ENCODE results near the gene USP10.

USP10 gene

GRCh38 chr16:84780544-84781376 is 81.0 kb downstream of the USP10 start:
- peaks cover 40% of the 10 kb centered on the region for H3K36me3 ChIP-seq (ENCODE audit: control insufficient read depth, insufficient read depth, low read length)
- no peak overlapping the region for H3K27ac ChIP-seq (ENCODE audit: insufficient read depth, low read length, poor library complexity, severe bottlenecking)
- H3K4me3 ChIP-seq (ENCODE audit: insufficient read depth, low read depth, low read length, poor library complexity, severe bottlenecking) = no peak overlapping the region
- no peaks in the 10 kb centered on the region for H3K27me3 ChIP-seq (replicated peaks; ENCODE audit: control insufficient read depth, insufficient read depth, low read length, poor library complexity, severe bottlenecking)
- no peaks in the 10 kb centered on the region for H3K4me1 ChIP-seq (ENCODE audit: control insufficient read depth, insufficient read depth, low read length, poor library complexity, severe bottlenecking)
- H3K9me3 ChIP-seq (ENCODE audit: control insufficient read depth, low read length) = no peaks in the 10 kb centered on the region
- no peak for DNase-seq

DNA sequence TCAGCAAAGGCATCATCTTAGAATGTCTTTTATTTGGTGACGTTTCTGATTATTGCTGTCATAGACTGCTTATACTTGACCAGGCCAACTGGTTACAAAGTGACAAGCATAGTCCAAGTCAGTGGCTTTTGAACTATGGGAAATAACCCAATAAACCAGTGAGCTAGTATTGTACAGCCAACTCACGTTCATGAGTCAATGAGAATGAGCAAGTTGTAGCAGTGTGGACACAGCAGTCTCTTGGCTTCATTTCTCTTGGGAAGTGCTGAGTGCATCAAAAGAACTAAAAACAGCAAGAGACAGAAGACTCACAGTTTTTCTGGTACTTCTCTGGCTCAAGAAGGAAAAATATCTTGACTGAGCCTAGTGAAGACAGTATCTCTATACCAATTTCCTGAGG is 83.0 kb downstream of the USP10 start:
- Histone ChIP-seq H3K4me1 (ENCODE audit: control insufficient read depth, insufficient read depth, low read length, poor library complexity, severe bottlenecking) (no peaks in the 10 kb centered on the region), H3K4me3 (ENCODE audit: insufficient read depth, low read depth, low read length, poor library complexity, severe bottlenecking) (no peak overlapping the region)

GRCh38 chr16:84785843-84786581 is 86.2 kb downstream of the USP10 start:
- no peaks in the 10 kb centered on the region for H3K27me3 ChIP-seq (replicated peaks; ENCODE audit: control insufficient read depth, insufficient read depth, low read length, poor library complexity, severe bottlenecking)
- H3K27ac ChIP-seq (ENCODE audit: insufficient read depth, low read length, poor library complexity, severe bottlenecking) = no peak overlapping the region
- H3K9me3 ChIP-seq (ENCODE audit: control insufficient read depth, low read length) = no peaks in the 10 kb centered on the region
- H3K4me3 ChIP-seq (ENCODE audit: insufficient read depth, low read depth, low read length, poor library complexity, severe bottlenecking) = no peak overlapping the region
- H3K36me3 ChIP-seq (ENCODE audit: control insufficient read depth, insufficient read depth, low read length) = no peaks in the 10 kb centered on the region
- no peaks in the 10 kb centered on the region for H3K4me1 ChIP-seq (ENCODE audit: control insufficient read depth, insufficient read depth, low read length, poor library complexity, severe bottlenecking)
- DNase-seq = no peak

More for the DNA sequence above, 83.0 kb downstream of the USP10 start:
- Histone ChIP-seq H3K27ac (ENCODE audit: insufficient read depth, low read length, poor library complexity, severe bottlenecking) (no peak overlapping the region), H3K27me3 (replicated peaks; ENCODE audit: control insufficient read depth, insufficient read depth, low read length, poor library complexity, severe bottlenecking) (no peaks in the 10 kb centered on the region), H3K9me3 (ENCODE audit: control insufficient read depth, low read length) (no peaks in the 10 kb centered on the region), H3K36me3 (ENCODE audit: control insufficient read depth, insufficient read depth, low read length) (peaks cover 19% of the 10 kb centered on the region)
- no peak for DNase-seq

- H3K4me3 ChIP-seq (ENCODE audit: insufficient read depth, low read depth, low read length, poor library complexity, severe bottlenecking) = no peak overlapping the region
- H3K27ac ChIP-seq (ENCODE audit: insufficient read depth, low read length, poor library complexity, severe bottlenecking) = no peak overlapping the region
- no peak for DNase-seq
- H3K4me1 ChIP-seq (ENCODE audit: control insufficient read depth, insufficient read depth, low read length, poor library complexity, severe bottlenecking) = no peaks in the 10 kb centered on the region
- H3K36me3 ChIP-seq (ENCODE audit: control insufficient read depth, insufficient read depth, low read length) = no peaks in the 10 kb centered on the region
- no peaks in the 10 kb centered on the region for H3K27me3 ChIP-seq (replicated peaks; ENCODE audit: control insufficient read depth, insufficient read depth, low read length, poor library complexity, severe bottlenecking)
- no peaks in the 10 kb centered on the region for H3K9me3 ChIP-seq (ENCODE audit: control insufficient read depth, low read length)
Observed at GRCh38 chr16:84786605-84787262, 86.9 kb downstream of the USP10 start.

DNA sequence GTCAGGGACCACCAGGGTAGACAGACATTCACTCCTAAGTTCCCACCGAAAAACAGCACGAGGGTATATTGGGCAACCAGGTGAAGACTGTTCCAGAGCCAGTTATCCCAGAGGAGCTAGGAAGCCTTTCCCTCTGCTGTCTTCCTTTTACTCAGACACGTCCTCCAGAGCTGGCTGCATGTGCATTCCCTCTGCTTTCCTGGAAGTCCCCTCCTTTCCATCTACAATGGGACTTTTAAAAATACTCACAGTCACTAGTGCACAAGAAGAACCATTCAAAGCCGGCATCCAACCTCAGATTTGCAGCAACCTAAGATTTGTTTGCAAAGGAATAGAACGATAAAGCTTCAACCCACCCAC is 87.4 kb downstream of the USP10 start:
- Histone ChIP-seq H3K27me3 (replicated peaks; ENCODE audit: control insufficient read depth, insufficient read depth, low read length, poor library complexity, severe bottlenecking) (no peaks in the 10 kb centered on the region), H3K4me1 (ENCODE audit: control insufficient read depth, insufficient read depth, low read length, poor library complexity, severe bottlenecking) (no peaks in the 10 kb centered on the region), H3K27ac (ENCODE audit: insufficient read depth, low read length, poor library complexity, severe bottlenecking) (no peak overlapping the region), H3K36me3 (ENCODE audit: control insufficient read depth, insufficient read depth, low read length) (no peaks in the 10 kb centered on the region), H3K9me3 (ENCODE audit: control insufficient read depth, low read length) (no peaks in the 10 kb centered on the region), H3K4me3 (ENCODE audit: insufficient read depth, low read depth, low read length, poor library complexity, severe bottlenecking) (no peak overlapping the region)
- no peak for DNase-seq

GRCh38 chr16:84788920-84789391 is 89.2 kb downstream of the USP10 start:
- Histone ChIP-seq H3K4me1 (ENCODE audit: control insufficient read depth, insufficient read depth, low read length, poor library complexity, severe bottlenecking) (no peaks in the 10 kb centered on the region), H3K9me3 (ENCODE audit: control insufficient read depth, low read length) (no peaks in the 10 kb centered on the region), H3K27ac (ENCODE audit: insufficient read depth, low read length, poor library complexity, severe bottlenecking) (no peak overlapping the region), H3K36me3 (ENCODE audit: control insufficient read depth, insufficient read depth, low read length) (no peaks in the 10 kb centered on the region), H3K27me3 (replicated peaks; ENCODE audit: control insufficient read depth, insufficient read depth, low read length, poor library complexity, severe bottlenecking) (no peaks in the 10 kb centered on the region), H3K4me3 (ENCODE audit: insufficient read depth, low read depth, low read length, poor library complexity, severe bottlenecking) (no peak overlapping the region)
- no peak for DNase-seq

DNA sequence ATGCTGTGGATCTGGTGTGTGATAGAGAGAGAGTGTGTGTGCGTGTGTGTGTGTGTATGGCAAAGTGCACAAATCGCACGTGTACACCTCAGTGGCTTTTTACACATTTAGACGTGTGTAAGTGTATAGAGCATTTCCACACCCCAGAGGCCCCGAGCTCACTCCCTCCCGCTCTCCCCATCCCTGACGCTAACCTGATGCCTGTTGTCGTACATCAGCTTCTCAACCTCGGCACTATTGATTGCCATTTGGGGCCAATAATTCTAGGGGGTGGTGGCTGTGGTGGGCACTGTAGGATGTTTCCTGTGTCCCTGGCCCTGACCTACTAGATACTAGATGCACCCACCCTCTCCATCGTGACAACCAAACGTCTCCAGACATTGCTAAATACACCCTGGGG is 89.6 kb downstream of the USP10 start:
- no peak overlapping the region for H3K27ac ChIP-seq (ENCODE audit: insufficient read depth, low read length, poor library complexity, severe bottlenecking)
- no peak overlapping the region for H3K4me3 ChIP-seq (ENCODE audit: insufficient read depth, low read depth, low read length, poor library complexity, severe bottlenecking)
- H3K36me3 ChIP-seq (ENCODE audit: control insufficient read depth, insufficient read depth, low read length) = no peaks in the 10 kb centered on the region
- DNase-seq = no peak
- H3K4me1 ChIP-seq (ENCODE audit: control insufficient read depth, insufficient read depth, low read length, poor library complexity, severe bottlenecking) = no peaks in the 10 kb centered on the region
- H3K27me3 ChIP-seq (replicated peaks; ENCODE audit: control insufficient read depth, insufficient read depth, low read length, poor library complexity, severe bottlenecking) = no peaks in the 10 kb centered on the region
- no peaks in the 10 kb centered on the region for H3K9me3 ChIP-seq (ENCODE audit: control insufficient read depth, low read length)

GRCh38 chr16:84790301-84790700 is 90.5 kb downstream of the USP10 start:
- H3K4me3 ChIP-seq (ENCODE audit: insufficient read depth, low read depth, low read length, poor library complexity, severe bottlenecking) = no peak overlapping the region
- no peak for DNase-seq
- H3K36me3 ChIP-seq (ENCODE audit: control insufficient read depth, insufficient read depth, low read length) = no peaks in the 10 kb centered on the region
- no peaks in the 10 kb centered on the region for H3K4me1 ChIP-seq (ENCODE audit: control insufficient read depth, insufficient read depth, low read length, poor library complexity, severe bottlenecking)
- H3K27me3 ChIP-seq (replicated peaks; ENCODE audit: control insufficient read depth, insufficient read depth, low read length, poor library complexity, severe bottlenecking) = no peaks in the 10 kb centered on the region
- no peaks in the 10 kb centered on the region for H3K9me3 ChIP-seq (ENCODE audit: control insufficient read depth, low read length)
- no peak overlapping the region for H3K27ac ChIP-seq (ENCODE audit: insufficient read depth, low read length, poor library complexity, severe bottlenecking)

GRCh38 chr16:84791088-84791487 is 91.3 kb downstream of the USP10 start:
- H3K27ac ChIP-seq (ENCODE audit: insufficient read depth, low read length, poor library complexity, severe bottlenecking) = no peak overlapping the region
- no peaks in the 10 kb centered on the region for H3K4me1 ChIP-seq (ENCODE audit: control insufficient read depth, insufficient read depth, low read length, poor library complexity, severe bottlenecking)
- H3K36me3 ChIP-seq (ENCODE audit: control insufficient read depth, insufficient read depth, low read length) = no peaks in the 10 kb centered on the region
- no peaks in the 10 kb centered on the region for H3K27me3 ChIP-seq (replicated peaks; ENCODE audit: control insufficient read depth, insufficient read depth, low read length, poor library complexity, severe bottlenecking)
- DNase-seq = no peak
- no peaks in the 10 kb centered on the region for H3K9me3 ChIP-seq (ENCODE audit: control insufficient read depth, low read length)
- H3K4me3 ChIP-seq (ENCODE audit: insufficient read depth, low read depth, low read length, poor library complexity, severe bottlenecking) = no peak overlapping the region

DNA sequence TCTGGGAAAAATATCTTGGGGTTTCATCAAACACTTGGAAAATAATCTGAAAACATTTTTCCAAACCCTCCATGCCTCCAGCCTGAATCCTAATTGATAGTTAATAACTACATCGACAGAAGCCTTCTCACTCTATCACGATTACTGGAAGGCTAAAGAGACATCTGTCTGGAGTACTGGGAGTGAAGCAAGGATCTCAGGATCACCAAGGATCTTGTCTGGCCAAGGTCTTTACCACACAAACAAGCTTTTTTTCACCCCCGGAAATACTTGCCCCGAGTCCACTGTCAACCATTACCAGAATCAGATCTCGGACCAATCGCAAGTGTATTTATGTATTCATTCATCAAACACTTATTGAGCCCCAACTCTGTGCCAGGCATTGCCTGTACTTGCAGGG is 91.7 kb downstream of the USP10 start:
- Histone ChIP-seq H3K4me1 (ENCODE audit: control insufficient read depth, insufficient read depth, low read length, poor library complexity, severe bottlenecking) (no peaks in the 10 kb centered on the region), H3K27ac (ENCODE audit: insufficient read depth, low read length, poor library complexity, severe bottlenecking) (no peak overlapping the region), H3K4me3 (ENCODE audit: insufficient read depth, low read depth, low read length, poor library complexity, severe bottlenecking) (no peak overlapping the region), H3K9me3 (ENCODE audit: control insufficient read depth, low read length) (no peaks in the 10 kb centered on the region), H3K27me3 (replicated peaks; ENCODE audit: control insufficient read depth, insufficient read depth, low read length, poor library complexity, severe bottlenecking) (no peaks in the 10 kb centered on the region), H3K36me3 (ENCODE audit: control insufficient read depth, insufficient read depth, low read length) (no peaks in the 10 kb centered on the region)
- DNase-seq = no peak

All from effector memory CD4-positive, alpha-beta T cell (primary cell).